PC-9 (cell line): ENCODE measurements around the gene CMSS1.

Experiments used
- CTCF ChIP-seq: fragments of 200-600 bp; sonication (generic); conservative IDR thresholded peaks from 2 replicates; pipeline ENCODE4 v1.6.1; 2017; ENCODE audit warnings: mixed run types, antibody characterized with exemption, mild to moderate bottlenecking, moderate library complexity
- EZH2 ChIP-seq: fragments of 200-600 bp; sonication (generic); IDR thresholded peaks from 2 replicates; pipeline ENCODE4 v1.8.0; 2017; ENCODE audit warnings: antibody characterized with exemption, low read depth

GRCh38 chr3:100189444-100189964 lies 371.8 kb downstream of the CMSS1 start:
- TF ChIP-seq CTCF = no peak
- no peak for TF ChIP-seq EZH2
